Tibial nerve (tissue), 3 donors: Measurements from ENCODE around the gene KLHL25.

Experiments
- POLR2A ChIP-seq, 2 donors: fragments of 450-650 bp; IDR thresholded peaks; one replicate each; pipeline ENCODE4 v1.6.1; 2017; ENCODE audit warnings: antibody characterized with exemption in 2 of 2, mild to moderate bottlenecking in 2 of 2, moderate library complexity in 2 of 2
- TF ChIP-seq, protein P1 (sequence below), 5 experiments: fragments of 200-600 bp in 3 of 5; fragments of 450-650 bp in 2 of 5; sonication (generic) in 3 of 5; IDR thresholded peaks; one replicate each; pipeline ENCODE4 v1.5.1; 2016 to 2019; ENCODE audit warnings: antibody characterized with exemption in 5 of 5, mild to moderate bottlenecking in 3 of 5, moderate library complexity in 2 of 5

DNA sequence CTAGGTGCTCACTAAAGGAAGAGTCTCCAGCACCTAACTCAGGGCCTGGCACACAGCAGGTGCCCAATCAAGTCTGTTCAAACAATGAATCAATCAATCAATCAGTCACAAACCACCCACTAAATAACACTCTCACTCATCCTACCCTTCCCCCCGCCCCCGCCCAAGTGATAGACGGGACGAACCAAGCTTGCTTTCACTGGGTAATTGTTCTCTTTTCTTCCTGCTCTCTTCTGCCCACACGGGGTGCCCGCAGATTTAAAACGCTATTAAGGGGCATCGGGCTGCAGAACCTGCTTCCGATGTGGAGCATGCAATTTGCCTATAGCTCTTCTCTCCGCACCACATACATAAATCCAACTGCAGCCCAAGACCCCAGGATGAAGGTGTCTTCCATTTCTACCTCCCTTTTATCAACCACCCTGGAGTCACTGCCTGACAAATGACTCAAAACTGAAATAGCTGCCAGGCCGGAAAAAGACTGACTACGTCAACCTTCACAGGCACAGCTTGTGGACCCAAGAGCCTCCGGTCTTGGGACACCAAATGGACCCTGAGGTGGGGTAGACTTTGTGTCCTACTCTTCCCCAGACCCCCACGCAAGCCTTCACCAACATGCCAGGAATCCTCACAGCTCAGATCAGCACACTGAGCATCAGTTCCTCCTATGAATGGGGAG is 1.7 kb downstream of the KLHL25 start:
- TF ChIP-seq POLR2A (IDR thresholded peaks at IDR 0.05): no peak
- TF ChIP-seq, protein P1, sequence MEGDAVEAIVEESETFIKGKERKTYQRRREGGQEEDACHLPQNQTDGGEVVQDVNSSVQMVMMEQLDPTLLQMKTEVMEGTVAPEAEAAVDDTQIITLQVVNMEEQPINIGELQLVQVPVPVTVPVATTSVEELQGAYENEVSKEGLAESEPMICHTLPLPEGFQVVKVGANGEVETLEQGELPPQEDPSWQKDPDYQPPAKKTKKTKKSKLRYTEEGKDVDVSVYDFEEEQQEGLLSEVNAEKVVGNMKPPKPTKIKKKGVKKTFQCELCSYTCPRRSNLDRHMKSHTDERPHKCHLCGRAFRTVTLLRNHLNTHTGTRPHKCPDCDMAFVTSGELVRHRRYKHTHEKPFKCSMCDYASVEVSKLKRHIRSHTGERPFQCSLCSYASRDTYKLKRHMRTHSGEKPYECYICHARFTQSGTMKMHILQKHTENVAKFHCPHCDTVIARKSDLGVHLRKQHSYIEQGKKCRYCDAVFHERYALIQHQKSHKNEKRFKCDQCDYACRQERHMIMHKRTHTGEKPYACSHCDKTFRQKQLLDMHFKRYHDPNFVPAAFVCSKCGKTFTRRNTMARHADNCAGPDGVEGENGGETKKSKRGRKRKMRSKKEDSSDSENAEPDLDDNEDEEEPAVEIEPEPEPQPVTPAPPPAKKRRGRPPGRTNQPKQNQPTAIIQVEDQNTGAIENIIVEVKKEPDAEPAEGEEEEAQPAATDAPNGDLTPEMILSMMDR (IDR thresholded peaks at IDR 0.05): no peak
